ENCODE data around the gene CLEC4C.

The CLEC4C gene

GRCh38 chr12:7681535-7681934 lies 65.6 kb downstream of the CLEC4C start:
- CTCF ChIA-PET = no interaction called here
- H3K4me3 ChIP-seq (ENCODE audit: low read depth, low read length) = no peak overlapping the region
- H3K4me1 ChIP-seq (ENCODE audit: control insufficient read depth, insufficient read depth, low read length) = no peaks in the 10 kb centered on the region
- no peaks in the 10 kb centered on the region for H3K36me3 ChIP-seq (ENCODE audit: control insufficient read depth in 2 of 2, insufficient read depth in 1 of 2, low read length in 2 of 2)
- POLR2A ChIA-PET = no interaction called here
- no peak for TF ChIP-seq GLIS1 (tag by site-specific recombination; IDR thresholded peaks at IDR 0.05)
- no peak for TF ChIP-seq TCF7L2 (IDR thresholded peaks at IDR 0.05; ENCODE audit: borderline replicate concordance, low read depth, low read length)
- no peaks in the 10 kb centered on the region for H3K9me3 ChIP-seq (ENCODE audit: control insufficient read depth, insufficient read depth, low read depth, low read length)
- no peak overlapping the region for H3K27ac ChIP-seq (ENCODE audit: extremely low read depth, low read depth, low read length)

Measured in HEK293 (cell line).